Retinal pigment epithelial cell (primary cell): Measurements from ENCODE around the gene CDC16.
"Not testable (repeated sequence)": the region's sequence is repeated elsewhere in the genome, so short reads cannot be mapped to it uniquely, and the experiment has no call there.

Experiments used
- DNase-seq: peaks from one replicate; pipeline ENCODE4 v3.0.0-alpha.2; 2010; ENCODE audit warnings: low read depth
- H3K4me3 ChIP-seq: 2 replicates; pipeline ENCODE4 v1.5.1; 2011; ENCODE audit warnings: mild to moderate bottlenecking, low read length, control low read depth, moderate library complexity
- CTCF ChIP-seq: conservative IDR thresholded peaks from 2 replicates; pipeline ENCODE4 v1.5.1; 2011; ENCODE audit warnings: low read depth, low read length, control low read depth, inconsistent platforms

The CDC16 gene

DNA sequence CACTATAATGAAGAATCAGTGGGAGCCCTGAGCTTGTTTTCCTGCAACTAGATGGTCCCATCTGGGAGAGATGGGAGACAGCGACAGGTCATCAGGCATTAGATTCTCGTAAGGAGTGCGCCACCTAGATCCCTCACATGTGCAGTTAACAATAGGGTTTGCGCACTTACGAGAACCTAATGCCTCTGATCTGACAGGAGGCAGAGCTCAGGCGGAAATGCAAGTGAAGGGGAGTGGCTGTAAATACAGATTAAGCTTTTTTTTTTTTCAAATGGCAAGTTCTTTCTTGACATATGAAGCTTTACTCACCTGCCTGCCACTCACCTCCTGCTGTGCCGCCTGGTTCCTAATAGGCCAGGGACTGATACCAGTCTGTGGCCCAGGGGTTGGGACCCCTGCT lies 14.4 kb downstream of the CDC16 start:
- TF ChIP-seq CTCF, result no peak
- DNase-seq, result no peak
- H3K4me3 ChIP-seq, result no peak overlapping the region

DNA sequence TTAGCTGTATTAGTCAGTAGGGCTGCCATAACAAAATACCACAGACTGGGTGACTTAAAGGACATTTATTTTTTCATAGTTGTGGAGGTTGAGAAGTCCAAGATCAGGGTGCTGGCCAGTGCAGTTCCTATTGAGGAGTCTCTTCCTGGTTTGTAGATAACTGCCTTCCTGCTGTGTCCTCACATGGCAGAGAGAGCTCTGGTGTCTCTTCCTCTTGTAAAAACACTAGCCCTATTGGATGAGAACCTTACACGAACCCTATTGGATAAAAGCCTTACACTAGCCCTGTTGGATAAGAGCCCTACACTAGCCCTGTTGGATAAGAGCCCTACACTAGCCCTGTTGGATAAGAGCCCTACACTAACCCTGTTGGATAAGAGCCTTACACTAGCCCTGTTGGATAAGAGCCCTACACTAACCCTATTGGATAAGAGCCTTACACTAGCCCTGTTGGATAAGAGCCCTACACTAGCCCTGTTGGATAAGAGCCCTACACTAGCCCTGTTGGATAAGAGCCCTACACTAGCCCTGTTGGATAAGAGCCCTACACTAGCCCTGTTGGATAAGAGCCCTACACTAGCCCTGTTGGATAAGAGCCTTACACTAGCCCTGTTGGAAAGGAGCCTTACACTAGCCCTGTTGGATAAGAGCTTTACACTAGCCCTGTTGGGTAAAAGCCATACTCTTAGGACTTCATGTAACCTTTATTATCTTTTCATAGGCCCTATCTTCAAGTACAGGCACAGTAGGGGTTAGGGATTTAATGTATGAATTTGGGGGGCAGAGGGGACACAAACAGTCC lies 17.1 kb downstream of the CDC16 start:
- not testable (repeated sequence) for H3K4me3 ChIP-seq

GRCh38 chr13:114256547-114256946 lies 21.9 kb downstream of the CDC16 start:
- no peak for DNase-seq
- no peak overlapping the region for H3K4me3 ChIP-seq
- no peak for TF ChIP-seq CTCF

More for the DNA sequence above, 17.1 kb downstream of the CDC16 start:
- DNase-seq, result not testable (repeated sequence)

- TF ChIP-seq CTCF, result no peak
- no peak overlapping the region for H3K4me3 ChIP-seq
- no peak for DNase-seq
Observed at GRCh38 chr13:114257014-114257413, 22.3 kb downstream of the CDC16 start.

GRCh38 chr13:114258589-114258988 lies 23.9 kb downstream of the CDC16 start:
- no peak for DNase-seq
- no peak for TF ChIP-seq CTCF
- no peak overlapping the region for H3K4me3 ChIP-seq

DNA sequence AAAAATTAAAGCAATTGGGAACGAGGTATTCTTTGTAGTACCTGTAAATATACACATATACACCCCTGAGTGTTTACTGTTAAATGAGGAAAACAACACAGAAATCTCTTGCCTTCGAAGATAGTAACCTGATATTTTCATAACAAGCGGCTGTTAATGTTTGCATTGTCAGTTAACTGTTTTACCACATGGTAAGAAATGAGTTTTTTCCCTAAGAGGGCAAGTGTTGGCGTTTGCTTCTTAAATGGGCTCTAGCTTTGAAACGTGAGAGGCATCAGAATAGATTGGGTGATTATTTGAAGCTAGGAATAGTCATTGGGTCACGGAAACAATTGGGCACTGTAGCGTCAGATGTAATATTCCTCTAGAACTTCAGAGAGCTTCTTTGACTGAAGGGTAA lies 24.7 kb downstream of the CDC16 start:
- DNase-seq, result no peak
- H3K4me3 ChIP-seq, result no peak overlapping the region
- TF ChIP-seq CTCF, result no peak

DNA sequence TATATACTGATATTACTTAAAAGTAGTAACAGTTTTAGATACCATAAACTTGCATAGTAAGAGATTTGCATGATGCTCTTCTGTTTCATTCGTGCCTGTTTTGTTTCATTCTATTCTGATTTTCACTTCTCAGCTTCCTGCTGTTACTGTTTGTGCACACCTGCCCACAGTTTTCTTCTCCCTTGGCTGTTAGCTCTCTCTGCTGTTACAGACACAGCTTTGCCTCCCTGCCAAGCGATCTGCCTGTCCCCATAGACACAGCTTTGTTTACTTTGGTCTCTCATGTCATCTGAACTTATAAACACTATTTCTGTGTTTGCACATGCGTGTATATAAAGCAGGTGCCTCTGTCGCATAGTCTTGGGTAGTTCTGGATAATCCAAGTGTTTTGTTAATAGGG lies 25.3 kb downstream of the CDC16 start:
- no peak for TF ChIP-seq CTCF
- no peak for DNase-seq
- no peak overlapping the region for H3K4me3 ChIP-seq
